GM12878 (cell line): ENCODE results near the gene AMMECR1.

Source experiments
- RB1 ChIP-seq: fragments of 450-650 bp; formaldehyde crosslinking; IDR thresholded peaks from 2 replicates; pipeline ENCODE4 v1.6.1; 2017; ENCODE audit warnings: mild to moderate bottlenecking, borderline replicate concordance
- TAF1 ChIP-seq: IDR thresholded peaks from 2 replicates; pipeline ENCODE4 v1.6.1; 2011; ENCODE audit warnings: mild to moderate bottlenecking, low read depth, low read length, borderline replicate concordance

DNA sequence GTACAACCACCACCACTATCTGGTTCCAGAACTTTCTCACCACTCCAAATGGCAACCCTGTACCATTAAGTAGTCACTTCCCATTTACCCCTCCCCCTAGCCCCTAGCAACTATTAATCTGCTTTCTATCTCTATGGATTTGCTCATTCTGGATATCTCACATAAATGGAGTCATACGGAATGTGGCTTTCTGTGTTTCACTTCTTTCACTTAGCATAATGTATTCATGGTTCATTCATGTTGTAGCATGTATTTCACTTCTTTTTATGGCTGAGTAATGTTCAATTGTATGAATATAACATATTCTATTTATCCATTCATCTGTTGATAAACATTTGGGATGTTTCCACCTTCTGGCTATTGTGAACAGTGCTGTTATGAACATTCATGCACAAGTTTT is 104.7 kb downstream of the AMMECR1 start:
- no peak for TF ChIP-seq RB1
- TF ChIP-seq TAF1 = no peak
